ENCODE results near the gene POU2F3. TPM values are rescaled to one million over a fixed set of nuclear protein-coding genes. Genes with fewer than 3 reads are reported as not detected.

The POU2F3 gene
- total and polyA plus RNA-seq, 2 of the 4 experiments (the other 2 are of a cell fraction) = under 0.01 to 0.09 TPM

DNA sequence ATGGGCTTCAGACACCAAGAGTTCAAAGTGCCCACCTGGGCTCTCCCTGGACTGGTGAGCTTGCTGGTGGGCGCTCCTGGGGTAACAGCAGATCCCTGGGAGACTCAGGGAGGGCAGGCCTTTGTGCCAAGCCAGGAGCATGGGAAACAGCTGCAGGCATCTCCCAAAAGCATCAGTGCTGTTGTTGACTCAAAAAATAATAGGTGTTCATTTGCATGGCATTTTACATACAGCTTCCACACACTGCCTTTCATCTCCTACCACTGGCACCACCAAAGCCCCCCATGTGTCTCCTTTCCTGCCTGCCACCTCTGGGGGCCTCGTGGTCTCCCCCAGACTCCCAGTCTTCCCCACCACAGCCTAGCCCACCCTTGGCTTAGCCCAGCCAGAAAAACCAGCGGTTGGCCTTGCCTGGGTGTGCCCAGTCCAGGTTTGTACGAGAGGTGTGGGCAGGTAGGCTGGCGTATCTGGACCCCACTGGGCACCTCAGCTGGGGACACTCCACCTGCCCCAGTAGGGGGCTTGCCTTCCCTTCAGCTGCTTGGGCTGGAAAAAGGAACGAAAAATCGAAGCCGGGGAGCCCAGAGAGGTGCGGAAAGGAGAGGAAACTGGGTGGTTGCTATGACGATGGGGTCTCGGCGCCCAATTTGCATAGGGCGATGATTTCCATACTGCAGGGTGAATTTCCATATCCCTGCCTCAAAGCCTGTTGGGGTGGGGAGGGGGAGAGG is 15.0 kb downstream of the POU2F3 start:
- H2AK5ac ChIP-seq (ENCODE audit: low read depth, low read length) = no peak overlapping the region
- no peak overlapping the region for H3K4ac ChIP-seq (ENCODE audit: low read depth, low read length)
- H3K27ac ChIP-seq (ENCODE audit: insufficient read depth, low read length) = no peak overlapping the region
- no peak overlapping the region for H4K91ac ChIP-seq (ENCODE audit: insufficient read depth, low read depth, low read length)
- no peak overlapping the region for H2BK120ac ChIP-seq (ENCODE audit: low read depth, low read length)
- intact Hi-C loops (cut with micrococcal nuclease) = no loop called here
- no peak overlapping the region for H3K4me2 ChIP-seq (ENCODE audit: low read depth, low read length)
- BruUV-seq (replicated peaks) = no TSS peak
- dilution Hi-C loops (cut with HindIII; ENCODE audit: low sequenced_read_pairs, unreplicated experiment) = no loop called here
- no peak overlapping the region for H2AFZ ChIP-seq (replicated peaks; ENCODE audit: low read length, poor library complexity)
- H3K4me3 ChIP-seq (ENCODE audit: insufficient read depth, low read depth, low read length) = no peak overlapping the region
- H3K23ac ChIP-seq (ENCODE audit: low read depth, low read length) = no peak overlapping the region
- H2BK5ac ChIP-seq (ENCODE audit: low read depth, low read length, poor library complexity, severe bottlenecking) = no peak overlapping the region
- H2BK20ac ChIP-seq (ENCODE audit: low read depth, low read length) = no peak overlapping the region
- 10% methylated on average over 8 of the region's 13 CpGs; no CpG with 5 or more reads in 1 of the 2 experiments for WGBS, 2 experiments (ENCODE audit: extremely low coverage in 2 of 2, insufficient read length in 1 of 2)
- no peak overlapping the region for H3K56ac ChIP-seq (ENCODE audit: extremely low read depth, insufficient read depth, low read length)
- no peaks in the 10 kb centered on the region for H4K20me1 ChIP-seq (ENCODE audit: insufficient read depth, low read length)
- CTCF ChIA-PET = no interaction called here
- no peak overlapping the region for H3K18ac ChIP-seq (ENCODE audit: low read depth, low read length)
- no peak overlapping the region for H4K5ac ChIP-seq (ENCODE audit: low read depth, low read length)
- H3K79me1 ChIP-seq (ENCODE audit: low read depth in 1 of 2, low read length in 2 of 2) = no peaks in the 10 kb centered on the region
- in situ Hi-C loops (cut with MboI; ENCODE audit: low sequenced_read_pairs) = no loop called here
- H3K36me3 ChIP-seq (ENCODE audit: control insufficient read depth, insufficient read depth, low read length) = no peaks in the 10 kb centered on the region
- no peaks in the 10 kb centered on the region for H3K9me1 ChIP-seq (ENCODE audit: insufficient read depth, low read length)
- no peaks in the 10 kb centered on the region for H3K4me1 ChIP-seq (ENCODE audit: control insufficient read depth, insufficient read depth, low read length)
- POLR2A ChIA-PET (ENCODE audit: unreplicated experiment) = interaction anchor here (0.6 kb wide), 1 partner anchor 59 kb away, joined by 6 read pairs; no protein-coding TSS in a partner anchor
- no peak for DNase-seq
- H3K14ac ChIP-seq (replicated peaks; ENCODE audit: low read depth, low read length) = no peak overlapping the region
- no peak overlapping the region for H2AK9ac ChIP-seq (replicated peaks; ENCODE audit: low read depth, low read length, poor library complexity)
- H3K9me3 ChIP-seq (ENCODE audit: control insufficient read depth, insufficient read depth, low read length) = no peaks in the 10 kb centered on the region
- ATAC-seq (ENCODE audit: low read depth) = no peak
- H3K9ac ChIP-seq (ENCODE audit: low read depth, low read length) = no peak overlapping the region
- peaks cover 72% of the 10 kb centered on the region for H3K27me3 ChIP-seq (ENCODE audit: control insufficient read depth, insufficient read depth, low read length)
- H4K8ac ChIP-seq (ENCODE audit: low read depth in 2 of 2, low read length in 2 of 2) = no peak overlapping the region
- no peak for TF ChIP-seq RCOR1 (IDR thresholded peaks at IDR 0.05; ENCODE audit: insufficient replicate concordance, low read length)
- TF ChIP-seq NFE2L2 (IDR thresholded peaks at IDR 0.05; ENCODE audit: low read depth, low read length) = no peak
- TF ChIP-seq, protein P1, sequence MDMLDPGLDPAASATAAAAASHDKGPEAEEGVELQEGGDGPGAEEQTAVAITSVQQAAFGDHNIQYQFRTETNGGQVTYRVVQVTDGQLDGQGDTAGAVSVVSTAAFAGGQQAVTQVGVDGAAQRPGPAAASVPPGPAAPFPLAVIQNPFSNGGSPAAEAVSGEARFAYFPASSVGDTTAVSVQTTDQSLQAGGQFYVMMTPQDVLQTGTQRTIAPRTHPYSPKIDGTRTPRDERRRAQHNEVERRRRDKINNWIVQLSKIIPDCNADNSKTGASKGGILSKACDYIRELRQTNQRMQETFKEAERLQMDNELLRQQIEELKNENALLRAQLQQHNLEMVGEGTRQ (IDR thresholded peaks at IDR 0.05; ENCODE audit: low read depth, low read length) = no peak
- no peak for TF ChIP-seq RAD21 (IDR thresholded peaks at IDR 0.05; ENCODE audit: low read length)
- TF ChIP-seq CHD1 (IDR thresholded peaks at IDR 0.05; ENCODE audit: low read depth, low read length) = no peak
- no peak for TF ChIP-seq SMC3 (IDR thresholded peaks at IDR 0.05; ENCODE audit: low read depth, low read length)
- no peak for TF ChIP-seq POLR2A (IDR thresholded peaks at IDR 0.05; ENCODE audit: low read depth, low read length)
- no peak overlapping the region for H2BK15ac ChIP-seq (ENCODE audit: low read depth, low read length)
